ENCODE measurements around the gene GPS1. TPM values are rescaled to one million over a fixed set of nuclear protein-coding genes. Genes with fewer than 3 reads are reported as not detected.

Gene GPS1
- total RNA-seq, 1 donor from 2014 or later = 115 TPM

GRCh38 chr17:82060001-82060380, 8.3 kb downstream of the GPS1 start:
- TF ChIP-seq CTCF (IDR thresholded peaks at IDR 0.05; ENCODE audit: partially characterized antibody, unreplicated experiment) = no peak
- H3K36me3 Mint-ChIP-seq (ENCODE audit: unreplicated experiment) = no peaks in the 10 kb centered on the region
- no peak for DNase-seq
- no peaks in the 10 kb centered on the region for H3K4me1 Mint-ChIP-seq (ENCODE audit: low read depth, unreplicated experiment)
- no peak overlapping the region for H3K27ac Mint-ChIP-seq (ENCODE audit: unreplicated experiment)
- H3K4me3 Mint-ChIP-seq (ENCODE audit: unreplicated experiment) = no peak overlapping the region
- H3K27me3 Mint-ChIP-seq (ENCODE audit: unreplicated experiment) = no peaks in the 10 kb centered on the region
- no peaks in the 10 kb centered on the region for H3K9me3 Mint-ChIP-seq (ENCODE audit: unreplicated experiment)

DNA sequence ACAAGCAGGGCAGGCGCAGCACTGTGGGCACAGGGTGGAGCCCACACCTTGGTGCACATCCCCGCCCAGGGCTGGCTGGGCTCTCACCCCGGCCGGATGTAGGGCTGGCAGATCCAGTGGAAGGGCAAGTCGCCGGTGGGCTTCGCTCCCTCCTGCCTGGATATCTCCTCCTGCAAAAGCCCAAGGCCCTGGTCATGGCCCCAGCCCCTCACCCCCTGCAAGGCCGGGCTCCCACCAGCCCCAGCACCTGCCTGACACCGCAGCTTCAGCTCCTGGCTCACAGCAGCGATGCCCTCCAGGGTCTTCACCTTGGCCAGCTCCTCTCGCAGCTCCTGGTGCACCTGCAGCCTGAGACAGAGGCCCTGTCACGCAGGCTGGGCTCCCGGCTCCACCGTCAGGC, 8.9 kb downstream of the GPS1 start:
- no peak for TF ChIP-seq CTCF (IDR thresholded peaks at IDR 0.05; ENCODE audit: partially characterized antibody, unreplicated experiment)
- no peak overlapping the region for H3K4me3 Mint-ChIP-seq (ENCODE audit: unreplicated experiment)
- H3K4me1 Mint-ChIP-seq (ENCODE audit: low read depth, unreplicated experiment) = no peaks in the 10 kb centered on the region
- H3K36me3 Mint-ChIP-seq (ENCODE audit: unreplicated experiment) = no peaks in the 10 kb centered on the region
- no peak for DNase-seq
- H3K27ac Mint-ChIP-seq (ENCODE audit: unreplicated experiment) = no peak overlapping the region
- no peaks in the 10 kb centered on the region for H3K9me3 Mint-ChIP-seq (ENCODE audit: unreplicated experiment)
- H3K27me3 Mint-ChIP-seq (ENCODE audit: unreplicated experiment) = no peaks in the 10 kb centered on the region

- Mint-ChIP-seq H3K27me3 (ENCODE audit: unreplicated experiment) (peaks cover 2% of the 10 kb centered on the region), H3K9me3 (ENCODE audit: unreplicated experiment) (peaks cover 3% of the 10 kb centered on the region), H3K4me3 (ENCODE audit: unreplicated experiment) (no peak overlapping the region), H3K36me3 (ENCODE audit: unreplicated experiment) (no peaks in the 10 kb centered on the region), H3K4me1 (ENCODE audit: low read depth, unreplicated experiment) (no peaks in the 10 kb centered on the region), H3K27ac (ENCODE audit: unreplicated experiment) (no peak overlapping the region)
- TF ChIP-seq CTCF (IDR thresholded peaks at IDR 0.05; ENCODE audit: partially characterized antibody, unreplicated experiment) = no peak
- no peak for DNase-seq
Measured at GRCh38 chr17:82061047-82061925, 9.6 kb downstream of the GPS1 start.

DNA sequence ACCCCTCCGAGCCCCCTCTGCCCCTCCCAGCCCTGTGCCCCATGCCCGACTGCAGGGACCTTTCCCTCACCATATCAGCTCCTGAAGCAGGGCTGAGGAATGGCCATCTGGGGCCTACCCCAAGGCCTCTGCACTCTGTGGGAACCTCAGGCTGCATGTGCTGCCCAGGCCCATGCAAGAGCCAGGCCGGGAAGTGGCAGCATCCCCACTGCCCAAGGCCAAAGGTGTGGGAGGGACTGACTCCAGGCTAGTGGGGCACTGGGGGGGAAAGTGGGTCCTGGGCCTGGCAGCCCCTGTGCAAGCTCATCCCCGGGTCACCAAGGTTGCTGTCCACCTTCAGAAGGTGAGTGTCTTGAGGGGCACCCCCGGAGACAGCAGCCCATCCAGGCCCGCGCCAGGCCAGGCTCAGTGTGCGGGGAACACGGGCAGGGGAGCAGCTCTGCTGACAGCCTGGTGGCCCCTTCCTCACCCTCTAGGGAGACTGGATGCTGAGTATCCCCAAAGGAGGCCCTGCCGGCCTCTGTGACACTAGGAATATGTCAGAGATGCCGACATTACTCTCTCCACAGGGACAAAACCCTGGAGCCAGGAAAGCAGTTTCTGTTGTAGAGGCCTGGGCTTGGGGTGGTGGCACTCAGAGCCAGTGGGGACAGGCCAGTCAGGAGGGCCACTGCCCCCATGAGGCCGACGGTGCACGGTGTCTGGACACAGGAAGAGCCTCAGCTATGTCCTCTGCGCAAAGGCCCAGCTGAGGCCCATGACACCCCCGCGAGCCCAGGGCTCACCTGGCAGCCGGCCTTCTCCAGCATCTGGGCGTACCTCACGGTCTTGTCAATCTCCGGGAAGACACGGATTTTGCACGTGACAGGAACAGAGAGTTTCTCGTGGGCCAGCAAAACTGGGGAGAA, 10.6 kb downstream of the GPS1 start:
- no peak overlapping the region for H3K27ac Mint-ChIP-seq (ENCODE audit: unreplicated experiment)
- peaks cover 3% of the 10 kb centered on the region for H3K9me3 Mint-ChIP-seq (ENCODE audit: unreplicated experiment)
- no peak overlapping the region for H3K4me3 Mint-ChIP-seq (ENCODE audit: unreplicated experiment)
- H3K36me3 Mint-ChIP-seq (ENCODE audit: unreplicated experiment) = no peaks in the 10 kb centered on the region
- H3K27me3 Mint-ChIP-seq (ENCODE audit: unreplicated experiment) = peaks cover 9% of the 10 kb centered on the region
- no peak for DNase-seq
- TF ChIP-seq CTCF (IDR thresholded peaks at IDR 0.05; ENCODE audit: partially characterized antibody, unreplicated experiment) = no peak
- no peaks in the 10 kb centered on the region for H3K4me1 Mint-ChIP-seq (ENCODE audit: low read depth, unreplicated experiment)

Data from glutamatergic neuron (in vitro differentiated cells).